ENCODE results near the gene FHOD3. TPM values are rescaled to one million over a fixed set of nuclear protein-coding genes. Genes with fewer than 3 reads are reported as not detected.

The FHOD3 gene
- total RNA-seq, 1 donor: 13.0 TPM

- Histone ChIP-seq H3K79me2 (ENCODE audit: insufficient read depth, low read length) (no peaks in the 10 kb centered on the region), H3K4me2 (ENCODE audit: insufficient read depth, low read length) (no peak overlapping the region), H3K27me3 (ENCODE audit: insufficient read depth, low read length) (no peaks in the 10 kb centered on the region), H3K4me3 (ENCODE audit: insufficient read depth, low read length) (no peak overlapping the region), H3K4me1 (ENCODE audit: insufficient read depth, low read length) (no peaks in the 10 kb centered on the region), H4K20me1 (ENCODE audit: insufficient read depth, low read length) (no peaks in the 10 kb centered on the region), H2AFZ (ENCODE audit: low read length) (no peak overlapping the region), H3K9me3 (ENCODE audit: low read depth, low read length) (no peaks in the 10 kb centered on the region), H3K36me3 (ENCODE audit: insufficient read depth, low read length) (no peaks in the 10 kb centered on the region), H3K27ac (ENCODE audit: low read depth, low read length) (no peak overlapping the region)
- no peak for TF ChIP-seq CTCF (IDR thresholded peaks at IDR 0.05; ENCODE audit: extremely low read depth, low read depth, low read length)
- DNase-seq (ENCODE audit: insufficient read length, low spot score, missing footprints): no peak
Measured at GRCh38 chr18:36428431-36429029, 131.0 kb downstream of the FHOD3 start.

DNA sequence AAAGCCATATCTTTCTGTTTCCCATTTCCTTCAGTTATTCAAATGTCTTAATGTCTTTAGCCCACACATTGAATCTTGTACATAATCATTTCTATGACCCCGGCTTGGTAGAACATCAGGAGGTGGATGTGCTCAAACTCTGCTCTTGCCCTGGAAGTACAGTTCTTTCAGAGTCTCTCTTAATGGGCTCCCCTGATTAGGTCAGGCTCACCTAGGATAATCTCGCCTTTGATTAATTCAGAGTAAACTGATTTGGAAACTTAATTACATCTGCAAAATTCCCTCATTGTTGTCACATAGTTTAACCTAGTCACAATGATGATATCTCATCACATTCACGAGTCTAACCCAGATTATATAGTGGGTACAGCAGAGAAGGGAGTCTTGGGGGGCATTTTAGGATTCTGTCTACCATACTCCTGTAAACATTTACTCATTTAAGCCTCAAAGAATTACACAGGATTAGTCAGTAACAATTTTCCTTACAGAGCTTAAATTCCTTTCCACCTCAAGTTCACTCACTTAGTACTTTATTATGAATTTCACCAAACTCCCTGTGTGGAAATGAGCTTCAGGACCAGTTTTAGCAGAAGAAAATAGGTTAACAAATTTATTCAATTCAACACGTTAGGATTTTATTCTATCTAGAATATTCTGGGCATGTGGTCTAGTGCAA is 135.5 kb downstream of the FHOD3 start:
- Histone ChIP-seq H3K27ac (ENCODE audit: low read depth, low read length) (no peak overlapping the region), H3K36me3 (ENCODE audit: insufficient read depth, low read length) (no peaks in the 10 kb centered on the region), H4K20me1 (ENCODE audit: insufficient read depth, low read length) (no peaks in the 10 kb centered on the region), H3K9me3 (ENCODE audit: low read depth, low read length) (no peaks in the 10 kb centered on the region), H3K27me3 (ENCODE audit: insufficient read depth, low read length) (no peaks in the 10 kb centered on the region), H3K4me2 (ENCODE audit: insufficient read depth, low read length) (no peak overlapping the region), H2AFZ (ENCODE audit: low read length) (no peak overlapping the region), H3K79me2 (ENCODE audit: insufficient read depth, low read length) (no peaks in the 10 kb centered on the region), H3K4me3 (ENCODE audit: insufficient read depth, low read length) (no peak overlapping the region), H3K4me1 (ENCODE audit: insufficient read depth, low read length) (peaks cover 3% of the 10 kb centered on the region)
- TF ChIP-seq CTCF (IDR thresholded peaks at IDR 0.05; ENCODE audit: extremely low read depth, low read depth, low read length): no peak
- no peak for DNase-seq (ENCODE audit: insufficient read length, low spot score, missing footprints)

- Histone ChIP-seq H3K4me2 (ENCODE audit: insufficient read depth, low read length) (no peak overlapping the region), H3K4me1 (ENCODE audit: insufficient read depth, low read length) (peaks cover 36% of the 10 kb centered on the region), H2AFZ (ENCODE audit: low read length) (no peak overlapping the region), H3K4me3 (ENCODE audit: insufficient read depth, low read length) (no peak overlapping the region), H4K20me1 (ENCODE audit: insufficient read depth, low read length) (no peaks in the 10 kb centered on the region), H3K79me2 (ENCODE audit: insufficient read depth, low read length) (no peaks in the 10 kb centered on the region), H3K9me3 (ENCODE audit: low read depth, low read length) (no peaks in the 10 kb centered on the region), H3K36me3 (ENCODE audit: insufficient read depth, low read length) (no peaks in the 10 kb centered on the region), H3K27ac (ENCODE audit: low read depth, low read length) (no peak overlapping the region), H3K27me3 (ENCODE audit: insufficient read depth, low read length) (no peaks in the 10 kb centered on the region)
- DNase-seq (ENCODE audit: insufficient read length, low spot score, missing footprints): no peak
- no peak for TF ChIP-seq CTCF (IDR thresholded peaks at IDR 0.05; ENCODE audit: extremely low read depth, low read depth, low read length)
Measured at GRCh38 chr18:36436387-36436786, 138.9 kb downstream of the FHOD3 start.

DNA sequence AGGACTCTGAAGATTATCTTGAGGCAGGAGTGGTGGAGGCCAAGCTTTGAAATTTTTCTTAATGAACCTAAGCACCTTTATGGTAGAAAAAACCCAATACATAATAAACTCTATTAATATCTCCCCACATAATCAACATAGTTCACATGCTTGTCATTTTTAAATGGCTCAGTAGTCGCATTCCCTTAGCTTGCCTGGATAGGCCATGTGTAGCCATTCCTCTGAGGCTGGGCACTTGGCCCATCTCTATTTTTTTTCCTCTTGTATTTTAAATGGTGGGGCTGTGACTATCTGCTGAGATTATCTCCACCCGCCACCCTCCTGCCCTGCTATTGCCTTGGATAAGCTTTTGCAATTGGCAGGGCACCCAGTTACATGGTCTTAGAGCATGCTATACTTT is 143.1 kb downstream of the FHOD3 start:
- Histone ChIP-seq H3K36me3 (ENCODE audit: insufficient read depth, low read length) (no peaks in the 10 kb centered on the region), H3K27ac (ENCODE audit: low read depth, low read length) (no peak overlapping the region), H3K9me3 (ENCODE audit: low read depth, low read length) (no peaks in the 10 kb centered on the region), H3K27me3 (ENCODE audit: insufficient read depth, low read length) (no peaks in the 10 kb centered on the region), H3K4me1 (ENCODE audit: insufficient read depth, low read length) (peaks cover 51% of the 10 kb centered on the region), H4K20me1 (ENCODE audit: insufficient read depth, low read length) (no peaks in the 10 kb centered on the region), H3K79me2 (ENCODE audit: insufficient read depth, low read length) (peaks cover 3% of the 10 kb centered on the region), H3K4me2 (ENCODE audit: insufficient read depth, low read length) (no peak overlapping the region), H3K4me3 (ENCODE audit: insufficient read depth, low read length) (no peak overlapping the region), H2AFZ (ENCODE audit: low read length) (no peak overlapping the region)
- TF ChIP-seq CTCF (IDR thresholded peaks at IDR 0.05; ENCODE audit: extremely low read depth, low read depth, low read length): no peak
- DNase-seq (ENCODE audit: insufficient read length, low spot score, missing footprints): peak; percentile 48
